Pulmonary artery endothelial cell (primary cell): Measurements from ENCODE around the gene DYSF. TPM values are rescaled to one million over a fixed set of nuclear protein-coding genes. Genes with fewer than 3 reads are reported as not detected.

Experiments used
- DNase-seq: peaks from one replicate; pipeline ENCODE4 v3.0.0-alpha.2; 2011; ENCODE audit warnings: low read depth, low spot score
- total RNA-seq: library from RNA; depleted of rRNA; stranded (reverse); fragments of >200 nt; gene quantifications from 2 replicates; pipeline ENCODE4 v1.2.3, GENCODE V29; 2014

DYSF gene
- total RNA-seq, 1 donor from 2014 or later = 82.1 TPM

DNA sequence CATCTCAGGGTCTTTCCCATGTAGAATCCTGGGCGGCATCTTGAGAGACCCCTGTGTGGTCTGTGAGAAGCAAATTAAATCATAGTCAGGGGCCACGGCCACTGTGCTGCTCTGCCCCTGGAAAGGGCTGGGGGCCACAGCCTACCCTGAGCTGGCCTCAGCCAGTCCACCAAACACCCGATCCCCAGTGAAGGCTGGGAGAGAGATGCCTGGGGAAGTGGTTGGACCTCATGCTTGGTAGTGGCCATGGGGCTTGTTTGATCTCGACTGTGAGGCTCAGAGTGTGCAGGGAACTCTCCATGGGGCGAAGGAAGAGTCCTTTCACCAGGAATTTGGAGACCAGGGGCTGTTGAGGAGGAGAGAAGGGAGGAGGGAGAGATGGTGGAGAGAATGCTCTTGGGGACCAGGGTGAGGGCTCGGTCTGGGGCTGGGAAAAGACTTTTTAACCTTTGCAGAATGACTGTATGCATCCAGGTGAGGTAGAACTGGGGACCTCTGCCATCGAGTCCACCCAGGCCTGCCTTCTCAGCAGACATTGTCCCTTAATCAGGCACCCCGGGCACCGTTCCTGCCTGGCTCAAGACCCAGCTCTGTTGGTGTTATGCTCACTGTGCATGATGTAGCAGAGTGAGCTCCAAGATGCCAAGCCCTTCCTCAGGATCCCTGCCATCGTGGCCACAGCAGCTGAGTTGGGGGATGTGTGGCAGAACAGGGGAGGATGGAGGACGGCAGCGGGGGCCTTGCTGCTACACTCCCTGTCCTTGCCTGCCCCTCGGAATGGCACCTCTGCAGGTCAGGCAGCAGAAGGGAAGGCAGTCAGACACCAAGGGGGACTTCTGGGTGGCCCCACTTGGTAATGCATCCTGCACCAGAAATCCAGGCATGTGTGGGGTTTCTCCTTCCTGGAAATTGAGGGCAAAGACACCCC, 249.9 kb downstream of the DYSF start:
- no peak for DNase-seq

DNA sequence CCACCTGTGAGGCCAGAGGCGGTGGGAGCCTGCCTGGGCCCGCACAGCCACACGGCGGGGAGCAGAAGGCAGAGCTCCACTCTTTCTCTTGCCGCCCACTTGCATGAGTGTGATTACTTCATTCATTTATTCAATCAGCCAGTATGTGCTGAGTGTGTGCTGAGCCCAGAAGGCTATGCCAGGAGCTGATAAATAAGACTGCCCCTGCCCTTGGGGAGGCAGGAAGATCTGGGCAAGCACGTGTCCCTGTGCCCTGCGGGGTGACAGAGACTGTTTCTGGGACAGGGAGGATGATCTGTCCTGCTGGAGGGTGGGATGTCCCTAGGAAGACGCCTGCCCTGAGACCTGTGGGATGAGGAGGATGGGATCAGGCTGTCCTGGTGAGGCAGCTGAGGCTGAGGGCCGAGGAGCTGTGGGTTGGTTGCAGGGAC, 250.8 kb downstream of the DYSF start:
- no peak for DNase-seq

DNA sequence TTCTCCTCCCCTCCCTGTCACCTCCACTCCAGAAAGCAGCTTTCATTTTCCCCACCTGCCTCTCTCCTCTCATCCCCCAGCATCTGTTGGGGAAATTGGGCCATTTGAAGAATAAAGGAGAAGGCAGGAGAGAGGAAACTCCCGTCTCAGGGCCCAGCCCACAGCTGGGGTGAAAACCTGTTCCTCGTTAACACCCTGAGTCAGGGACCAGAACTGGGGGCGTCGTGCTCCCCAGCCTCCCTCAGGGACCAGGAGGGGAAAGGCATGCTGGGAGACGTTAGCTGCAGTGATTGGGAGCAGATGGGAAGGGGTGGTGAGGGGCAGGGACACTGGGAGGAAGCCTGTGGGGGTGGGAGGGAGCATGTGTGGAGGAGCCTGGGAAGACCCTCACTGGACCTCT, 251.3 kb downstream of the DYSF start:
- DNase-seq = no peak

DNA sequence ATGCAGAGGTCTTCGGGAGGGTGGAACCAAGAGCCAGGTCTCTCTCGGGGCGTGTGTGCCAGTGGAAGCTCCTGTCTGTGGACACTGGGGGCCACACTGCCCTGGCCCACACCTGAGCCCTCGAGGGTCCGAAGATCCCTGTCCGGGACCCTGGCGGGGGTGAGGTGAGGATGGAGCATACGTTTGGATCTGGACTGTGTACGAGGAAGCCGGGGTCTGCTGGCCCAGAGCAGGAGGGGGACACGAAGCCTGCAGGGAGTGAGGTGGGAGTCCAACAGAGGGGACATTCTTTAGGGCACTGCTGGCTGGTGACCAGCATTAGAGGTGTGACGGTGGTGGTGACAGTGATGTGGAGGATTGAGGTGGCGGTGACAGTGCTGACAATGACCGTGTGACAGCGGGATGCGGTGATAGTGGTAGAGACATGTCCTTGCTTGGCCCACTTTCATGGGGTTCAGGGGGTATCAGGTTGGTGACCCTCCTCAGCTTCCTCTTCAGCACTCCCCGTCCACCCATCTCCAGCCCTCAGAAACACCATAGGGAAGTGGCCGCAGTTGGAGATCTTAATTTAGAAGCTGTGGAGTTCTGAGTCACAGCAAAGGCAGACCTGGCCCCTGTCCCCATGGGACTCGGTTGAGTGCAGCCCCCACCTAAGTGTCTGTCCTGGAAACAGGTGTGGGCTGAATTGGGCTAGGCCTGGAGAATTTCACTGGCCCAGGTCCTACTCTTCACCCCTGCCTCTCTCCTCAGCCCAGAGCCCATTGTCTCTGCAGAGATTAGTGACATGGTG, 252.0 kb downstream of the DYSF start:
- DNase-seq = no peak

DNA sequence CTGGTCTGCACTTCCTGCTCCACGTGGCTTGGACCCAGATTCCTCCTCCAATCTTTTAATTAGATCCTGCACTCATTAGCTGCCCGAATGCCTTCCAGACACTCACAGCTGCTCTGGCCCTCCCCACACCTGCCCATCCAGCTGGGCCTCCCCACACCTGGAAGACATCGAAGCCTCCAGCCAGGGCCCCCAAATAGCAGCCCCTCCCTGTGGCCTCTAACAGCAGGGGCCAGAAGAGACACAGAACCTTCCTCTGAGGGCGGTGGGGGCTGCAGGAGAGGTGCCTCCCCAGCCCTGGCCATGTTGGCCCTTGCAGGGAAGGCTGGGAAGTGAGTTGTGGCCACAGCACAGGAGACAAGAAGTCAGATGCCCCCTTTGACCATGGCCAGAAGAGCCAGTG, 252.8 kb downstream of the DYSF start:
- DNase-seq = no peak

DNA sequence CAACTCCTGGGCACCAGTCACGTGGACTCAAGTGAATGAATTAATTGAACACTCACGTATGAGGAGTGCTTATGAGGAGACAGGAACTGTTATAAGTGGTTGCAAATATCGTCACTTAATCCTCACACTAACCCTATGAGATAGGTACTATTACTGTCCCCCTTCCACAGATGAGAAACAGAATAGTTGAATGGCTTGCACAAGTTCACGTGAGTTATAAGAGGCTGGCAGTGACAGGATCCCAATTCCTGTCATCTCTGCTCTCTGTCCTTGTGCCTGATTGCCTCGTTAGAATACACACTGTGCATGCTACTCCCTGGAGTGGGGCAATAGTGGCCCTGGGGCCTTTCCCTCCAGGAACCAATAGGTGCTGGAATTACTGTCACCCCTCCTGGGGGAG, 253.5 kb downstream of the DYSF start:
- no peak for DNase-seq

DNA sequence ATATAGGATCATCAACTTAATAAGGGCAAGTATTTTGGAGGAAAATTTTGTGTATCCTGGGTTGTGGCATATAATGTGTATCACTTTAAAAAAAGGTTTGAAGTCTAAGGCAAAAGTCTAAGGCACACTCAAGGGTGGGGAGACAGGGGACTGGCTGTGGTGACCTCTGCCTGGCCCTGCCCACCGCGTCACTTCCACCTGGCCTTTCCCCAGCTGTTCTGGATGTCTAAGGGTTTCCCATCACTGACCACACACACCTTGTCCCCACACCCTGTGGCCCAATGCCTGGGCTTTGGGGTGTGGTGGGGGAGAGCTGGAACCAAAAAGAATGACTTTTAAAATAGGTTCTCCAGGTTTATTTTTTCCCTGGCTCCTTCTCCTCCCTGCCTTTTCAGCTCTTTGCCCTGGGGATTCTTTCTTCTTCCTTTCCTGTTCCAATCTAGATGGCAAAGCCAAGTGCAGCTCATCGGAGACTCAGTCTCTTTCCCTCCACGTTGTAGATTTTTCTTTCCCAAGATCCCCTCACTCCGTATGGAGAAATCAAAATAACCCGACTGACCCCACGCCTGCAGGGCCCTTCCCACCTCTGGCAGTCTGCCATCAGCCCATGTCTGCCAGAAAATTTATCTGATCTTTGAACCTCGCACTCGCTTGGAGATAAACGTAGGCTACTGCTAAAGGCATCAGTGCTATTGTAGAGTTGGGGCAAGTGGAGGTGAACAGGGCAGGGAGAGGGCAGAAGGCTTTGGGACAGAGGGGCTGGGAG, 257.2 kb downstream of the DYSF start:
- no peak for DNase-seq

DNA sequence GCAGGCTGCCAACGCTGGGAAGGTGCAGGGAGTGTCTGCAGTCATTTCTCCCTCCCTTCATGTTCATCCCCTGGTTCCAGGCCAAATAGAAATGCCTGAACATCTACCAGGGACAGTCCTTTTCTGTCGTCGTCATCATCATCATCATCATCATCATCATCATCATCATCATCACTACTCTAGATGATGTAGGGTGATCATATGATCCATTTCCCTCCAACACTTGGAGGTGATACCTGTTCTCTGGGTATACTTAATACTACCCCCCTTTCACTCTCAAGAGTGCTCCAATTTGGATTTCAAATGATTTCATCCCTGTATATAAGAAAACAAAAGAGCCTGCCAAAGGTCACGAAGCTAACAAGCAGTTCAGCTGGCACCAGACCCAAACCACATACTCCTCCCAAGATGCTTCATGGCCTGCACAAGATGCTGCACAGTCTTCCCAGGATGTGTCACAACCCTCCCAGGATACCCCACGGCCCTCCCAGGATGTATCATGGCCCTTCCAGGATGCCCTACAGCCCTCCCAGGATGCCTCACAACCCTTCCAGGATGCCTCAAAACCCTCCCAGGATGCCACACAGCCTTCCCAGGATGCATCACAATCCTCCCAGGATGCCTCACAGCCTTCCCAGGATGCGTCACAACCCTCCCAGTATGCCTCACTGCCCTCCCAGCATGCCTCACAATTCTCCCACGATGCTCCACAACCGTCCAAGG, 257.9 kb downstream of the DYSF start:
- DNase-seq = no peak

DNA sequence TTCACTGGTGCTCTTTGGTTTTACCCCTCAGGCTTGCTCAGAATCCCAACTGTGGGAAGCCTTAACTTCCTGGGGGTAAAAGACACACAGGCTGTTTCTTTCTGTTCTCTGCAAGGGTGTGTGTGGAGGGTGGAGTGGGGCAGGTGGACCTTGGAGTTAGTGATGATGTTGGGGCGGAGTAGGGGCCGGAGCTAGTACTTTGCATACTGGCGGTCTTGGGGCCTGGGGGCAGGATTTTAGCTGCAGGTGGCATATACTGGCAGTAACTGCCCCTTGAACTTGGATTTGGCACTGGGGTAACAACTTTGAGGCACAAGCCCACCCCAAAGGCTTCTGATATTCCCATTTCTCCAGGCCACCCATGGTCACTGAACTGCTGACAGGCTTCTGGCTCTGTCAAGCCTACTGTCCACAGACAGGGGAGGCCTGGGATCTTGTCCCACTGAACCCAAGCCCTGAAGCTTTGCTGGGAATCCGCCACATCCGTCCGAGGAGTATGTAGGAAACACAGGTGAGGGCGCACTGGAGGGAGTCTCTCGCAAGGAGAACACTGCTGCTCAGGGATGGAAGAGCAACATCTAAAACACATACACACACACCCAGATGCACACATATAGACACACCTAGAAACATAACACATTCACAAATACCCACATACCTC, 258.9 kb downstream of the DYSF start:
- no peak for DNase-seq

DNA sequence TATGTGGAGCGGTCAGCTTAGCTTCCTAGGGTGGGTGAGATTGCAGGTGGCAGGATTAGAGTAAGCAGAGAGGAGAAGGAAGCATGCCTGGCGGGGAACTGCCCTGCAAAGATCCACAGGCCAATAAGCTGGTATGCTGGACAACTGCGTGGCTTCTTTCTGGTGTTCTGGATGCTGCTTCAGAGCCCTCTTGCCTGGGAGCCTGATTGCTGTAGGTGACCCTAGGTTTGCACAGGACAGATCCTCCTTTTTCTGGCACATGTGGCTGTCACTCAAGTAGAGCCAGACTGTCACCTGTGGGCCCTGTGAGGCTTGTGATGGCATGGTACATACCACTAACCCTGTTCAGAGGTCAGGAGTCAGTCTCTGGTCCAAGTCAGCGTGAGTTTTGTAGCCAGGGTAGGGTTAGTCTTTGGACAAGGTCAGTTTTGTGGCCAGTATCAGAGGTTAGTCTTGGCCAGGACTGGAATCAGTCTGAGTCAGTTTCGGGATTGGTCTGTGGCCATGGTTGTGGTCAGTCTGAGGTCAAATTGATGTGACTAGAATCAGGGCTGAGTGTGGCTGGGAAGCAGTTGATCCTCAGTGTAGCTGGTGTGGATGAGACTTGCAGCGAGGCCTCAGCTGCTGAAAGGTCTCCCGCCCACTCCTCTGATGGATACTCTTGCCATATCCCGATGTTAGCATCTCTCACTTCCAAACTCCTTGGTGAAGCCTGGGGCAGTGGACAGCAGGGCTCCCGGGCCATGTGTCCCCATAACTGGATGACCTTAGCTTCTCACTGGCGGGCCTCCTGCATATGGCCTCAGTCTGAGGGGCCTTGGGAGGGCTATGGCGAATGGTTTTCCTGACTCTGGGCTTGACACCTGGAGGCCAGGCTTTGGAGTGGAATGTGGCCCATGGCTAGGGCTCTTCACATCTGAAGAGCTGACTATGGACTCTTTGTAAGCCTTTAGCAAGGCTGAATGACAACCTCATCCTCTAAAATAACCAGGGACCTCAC, 260.5 kb downstream of the DYSF start:
- DNase-seq = no peak

DNA sequence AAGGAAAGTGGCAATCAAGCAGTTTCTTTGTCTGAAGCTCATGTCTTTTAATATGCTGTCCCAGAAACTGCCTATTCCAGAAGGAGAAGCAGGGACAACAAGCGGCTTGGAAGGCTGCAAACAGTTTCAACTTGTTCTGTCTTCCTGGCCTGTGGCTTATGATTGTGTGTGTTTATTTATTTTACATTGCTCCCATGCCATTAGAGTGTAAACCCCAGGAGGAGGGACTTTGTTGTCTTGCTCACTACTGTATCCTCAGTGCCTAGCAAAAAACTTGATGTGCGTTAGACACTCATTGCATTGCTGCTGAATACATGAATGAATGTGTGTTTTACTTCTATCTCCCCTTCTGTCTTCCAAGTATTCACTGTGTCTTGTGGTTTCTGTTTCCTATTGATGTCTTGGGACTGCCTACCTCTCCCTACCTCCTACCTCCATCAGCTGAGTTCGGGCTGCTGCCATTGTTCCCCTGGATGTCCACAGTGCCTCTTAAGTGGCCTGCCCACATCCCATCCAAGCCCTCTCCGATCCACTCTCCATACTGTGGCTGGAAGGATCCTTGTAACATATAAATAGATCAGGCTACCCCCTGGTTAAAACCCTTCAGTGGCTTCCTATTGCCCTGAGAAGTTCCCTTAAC, 261.4 kb downstream of the DYSF start:
- DNase-seq = no peak

DNA sequence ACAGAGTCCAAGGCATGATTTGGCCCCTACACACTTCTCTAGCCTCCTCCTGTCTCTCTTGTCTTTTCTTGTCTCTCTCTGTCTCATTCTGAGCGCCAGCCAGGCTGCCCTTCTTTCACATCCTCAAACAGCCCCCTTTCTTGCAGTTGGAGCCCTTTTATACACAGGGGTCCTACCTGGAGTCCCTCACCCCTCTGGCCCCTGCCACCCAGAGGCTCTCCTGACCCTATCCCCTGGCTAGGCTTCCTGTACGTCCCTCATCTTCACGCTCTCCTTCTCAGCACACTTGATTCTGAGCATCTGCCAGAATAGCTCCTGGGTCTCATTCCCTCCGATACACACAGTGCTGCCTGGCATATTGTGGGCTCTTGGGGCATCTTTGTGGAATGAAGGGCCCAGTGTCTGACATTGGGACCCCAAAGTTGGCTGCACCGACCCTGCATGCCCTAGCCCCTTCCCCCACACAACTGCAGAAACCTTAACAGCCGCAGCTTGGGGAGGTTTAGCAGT, 261.9 kb downstream of the DYSF start:
- DNase-seq = no peak

DNA sequence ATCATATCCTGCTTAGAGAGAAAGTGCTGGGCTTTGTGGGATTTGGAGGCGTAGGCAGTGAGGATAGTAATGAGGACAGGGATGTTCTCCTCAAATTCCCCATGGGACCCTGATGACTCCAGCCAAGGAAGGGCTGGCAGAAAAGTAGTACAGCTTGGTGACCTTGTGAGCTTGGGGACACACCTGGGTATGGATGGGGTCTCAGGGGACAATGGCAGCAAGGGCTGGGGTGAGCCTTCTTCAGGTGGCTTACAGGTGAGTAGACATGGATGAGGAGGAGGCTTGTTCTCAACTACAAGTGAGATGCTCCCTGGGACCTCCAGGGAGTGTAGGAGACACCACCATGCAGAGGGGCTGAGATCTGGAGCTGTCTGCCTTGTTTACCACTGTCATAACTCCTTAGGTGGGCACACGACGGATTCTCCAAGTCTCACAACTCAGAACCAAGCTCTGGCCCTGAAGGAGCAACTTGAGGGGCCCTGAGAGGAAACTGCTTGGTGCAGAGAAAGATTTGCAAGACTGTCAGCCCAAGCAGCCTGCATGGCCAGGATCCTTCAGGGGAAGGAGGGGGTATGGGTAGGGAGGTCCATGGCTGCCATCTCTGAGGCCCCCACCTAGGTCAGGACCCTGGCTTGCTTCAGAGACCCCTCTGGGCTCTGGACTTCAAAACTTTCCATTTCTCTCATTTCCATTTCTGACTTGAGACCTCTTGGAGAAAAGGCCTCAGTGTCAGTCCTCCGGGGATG, 262.8 kb downstream of the DYSF start:
- DNase-seq = no peak

DNA sequence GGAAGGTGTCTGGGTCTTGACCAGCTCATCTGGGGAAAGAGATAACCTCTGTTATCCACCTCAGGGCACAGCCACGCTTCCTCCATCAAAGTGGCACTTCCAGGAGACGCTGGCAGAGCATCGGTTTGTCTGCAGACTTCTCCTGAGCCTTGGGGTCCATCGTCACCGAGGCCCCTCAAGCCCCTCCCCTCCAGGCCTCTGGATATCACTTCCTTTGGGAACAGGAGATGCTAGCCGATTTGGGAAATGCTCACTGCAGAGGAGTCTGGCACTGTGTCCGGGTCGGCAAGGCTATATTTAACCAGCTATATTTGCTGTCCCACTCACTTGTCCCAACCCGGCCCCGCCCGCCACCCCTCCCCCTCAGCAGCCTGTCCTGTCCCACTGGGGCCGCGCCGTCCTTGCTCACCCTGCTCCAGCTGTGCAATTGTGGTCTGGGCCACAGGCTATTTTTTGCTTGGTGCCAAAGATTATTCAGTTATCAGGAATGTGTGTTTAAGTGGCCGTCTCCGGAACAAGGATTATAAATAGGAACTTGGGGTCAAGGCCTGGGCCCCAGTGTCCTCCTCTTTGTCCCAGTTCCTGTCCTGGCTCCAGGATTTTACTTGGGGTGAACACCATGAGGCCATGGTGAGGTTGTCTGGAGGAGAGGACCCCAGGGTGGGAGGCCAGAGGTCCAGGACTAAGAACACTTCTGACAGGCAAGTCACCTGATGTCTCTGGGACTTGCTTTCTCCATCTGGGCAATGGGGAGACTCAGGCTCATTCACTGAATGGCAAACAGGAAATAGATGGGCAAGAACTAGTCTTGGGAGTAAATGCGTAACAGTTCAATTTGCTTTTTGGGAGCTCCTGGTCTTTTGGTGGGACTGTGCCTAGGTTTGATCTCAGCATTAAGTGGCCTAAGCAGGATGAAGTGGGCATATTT, 263.6 kb downstream of the DYSF start:
- peak; percentile 10 for DNase-seq

DNA sequence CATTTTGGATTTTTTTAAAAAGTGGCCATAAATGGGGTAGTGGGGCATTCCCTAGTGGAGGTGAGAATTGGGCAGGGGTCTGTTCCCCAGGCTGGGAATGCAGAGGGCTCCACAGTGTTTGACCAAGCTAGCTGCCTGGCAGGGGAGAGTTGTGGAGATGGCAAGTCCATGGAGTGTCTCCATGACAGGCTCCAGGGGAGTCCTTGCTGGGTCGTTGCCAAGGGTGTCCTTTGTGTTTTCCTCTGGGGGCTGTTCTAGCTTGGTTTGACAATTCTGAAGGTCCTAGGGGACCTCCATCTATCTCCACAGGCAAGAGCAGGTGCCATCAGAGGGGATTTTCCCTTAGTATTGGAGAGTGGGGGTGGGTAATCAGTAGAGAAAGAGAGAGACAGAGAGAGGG, 265.3 kb downstream of the DYSF start:
- no peak for DNase-seq

DNA sequence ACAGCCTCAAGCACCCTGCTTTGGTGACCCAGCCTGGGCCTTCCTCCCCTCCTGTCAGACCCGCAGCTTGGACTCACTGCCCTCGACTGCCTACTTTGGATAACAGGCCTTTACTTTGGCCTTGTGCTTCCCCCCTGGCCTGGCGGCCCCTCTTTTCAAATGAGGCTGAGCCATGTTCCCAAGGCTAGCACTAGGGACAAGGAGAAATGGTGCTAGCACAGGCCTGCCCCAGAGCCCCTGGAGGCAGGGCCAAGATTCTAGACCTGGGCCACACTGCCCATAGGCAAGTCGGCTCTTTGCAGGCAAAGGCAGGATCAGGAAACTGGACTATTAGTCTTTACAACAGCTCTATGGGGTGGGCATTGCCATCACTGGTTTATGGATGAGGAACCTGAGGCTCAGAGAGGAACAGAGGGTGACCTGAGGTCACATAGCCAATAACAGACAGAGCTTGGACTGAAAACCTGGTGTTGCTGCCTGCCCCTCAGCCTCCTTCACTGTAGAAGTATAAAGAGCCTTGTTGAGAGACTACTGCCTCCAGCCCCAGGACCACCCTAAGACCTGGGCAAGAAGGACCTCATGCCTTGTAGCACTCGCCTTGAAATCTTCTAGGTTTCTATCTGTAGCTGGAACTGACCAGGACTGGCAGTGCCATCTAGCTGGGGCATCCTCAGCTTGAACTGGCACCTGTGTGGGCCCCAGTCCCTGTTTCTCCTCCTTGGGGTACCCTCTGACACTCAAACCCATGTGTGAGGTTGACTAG, 266.3 kb downstream of the DYSF start:
- no peak for DNase-seq
